ENCODE data around the gene MT1H. TPM values are rescaled to one million over a fixed set of nuclear protein-coding genes. Genes with fewer than 3 reads are reported as not detected.

MT1H gene
- total RNA-seq, 1 experiment from 2014 or later, result not detected

- ATAC-seq (no peak), DNase-seq (ENCODE audit: low read depth, low spot score) (no peak)
- no peaks in the 10 kb centered on the region for H3K27me3 ChIP-seq (ENCODE audit: insufficient read depth, low read length)
- H4K20me1 ChIP-seq (ENCODE audit: insufficient read depth), result no peaks in the 10 kb centered on the region
- RAD21 ChIA-PET (ENCODE audit: low non-redundant PET in 1 of 2, low total read pairs in 2 of 2, uncharacterized antibody in 2 of 2, unreplicated experiment in 2 of 2), result no interaction called here
- no peaks in the 10 kb centered on the region for H3K9me2 ChIP-seq (ENCODE audit: insufficient read depth)
- no peaks in the 10 kb centered on the region for H3K9me3 ChIP-seq (ENCODE audit: control insufficient read depth in 1 of 2, insufficient read depth in 1 of 2, low read depth in 1 of 2, low read length in 2 of 2)
- H2AFZ ChIP-seq (ENCODE audit: low read depth, low read length, poor library complexity, severe bottlenecking), result no peak overlapping the region
- no peak for TF ChIP-seq CBX3 (IDR thresholded peaks at IDR 0.05; ENCODE audit: low read depth)
- TF ChIP-seq SRF (IDR thresholded peaks at IDR 0.05; ENCODE audit: low read depth), result no peak
- TF ChIP-seq ZNF274 (IDR thresholded peaks at IDR 0.05; ENCODE audit: low read depth, low read length), result no peak
- TF ChIP-seq POLR2A (IDR thresholded peaks at IDR 0.05; ENCODE audit: borderline replicate concordance, extremely low read depth, insufficient read depth, insufficient read length), result no peak
- no peak for TF ChIP-seq EGR1 (IDR thresholded peaks at IDR 0.05; ENCODE audit: low read depth)
- TF ChIP-seq CEBPB (IDR thresholded peaks at IDR 0.05; ENCODE audit: low read depth), result no peak
- TF ChIP-seq EZH2 (IDR thresholded peaks at IDR 0.05), result no peak
- TF ChIP-seq MAX (IDR thresholded peaks at IDR 0.05), result no peak
- no peak for TF ChIP-seq ZBTB33 (IDR thresholded peaks at IDR 0.05; ENCODE audit: extremely low read depth, insufficient replicate concordance, low read length)
- TF ChIP-seq TCF7L2 (IDR thresholded peaks at IDR 0.05; ENCODE audit: borderline replicate concordance, extremely low read depth, insufficient read depth, insufficient read length), result no peak
- POLR2A ChIA-PET, result interaction anchor here (1.5 kb wide), 1 partner anchor 14 kb away, joined by 6 read pairs; no protein-coding TSS in a partner anchor
- H3K79me2 ChIP-seq (ENCODE audit: insufficient read depth, low read length), result peaks cover 12% of the 10 kb centered on the region
- H3K4me2 ChIP-seq (ENCODE audit: low read length), result no peak overlapping the region
- H3K4me3 ChIP-seq (replicated peaks in 1 of 2; ENCODE audit: low read depth in 1 of 2, low read length in 2 of 2), result no peak overlapping the region
- no peaks in the 10 kb centered on the region for H3K36me3 ChIP-seq (ENCODE audit: control insufficient read depth in 1 of 2, insufficient read depth in 2 of 2, low read length in 2 of 2)
- no TSS peak for BruUV-seq (replicated peaks)
- H3K27ac ChIP-seq (ENCODE audit: low read depth, low read length), result no peak overlapping the region
- intact Hi-C loops (cut with micrococcal nuclease), result no loop called here
- peaks cover 9 to 40% of the 10 kb centered on the region in 2 experiments for H3K4me1 ChIP-seq (ENCODE audit: control insufficient read depth in 1 of 2, insufficient read depth in 2 of 2, low read length in 2 of 2)
- CTCF ChIA-PET, result interaction anchor here (1.1 to 2.1 kb wide), 2 partner anchors 13 to 29 kb away, joined by 3 to 11 read pairs; no protein-coding TSS in a partner anchor
- H3K9ac ChIP-seq (ENCODE audit: low read length), result no peak overlapping the region
Measured at GRCh38 chr16:56630134-56630533, 39.5 kb upstream of the MT1H start.

Data from HCT116 (cell line).